NT2/D1 (cell line): ENCODE measurements around the gene PSEN1.

Source experiments
- DNase-seq: peaks from one replicate; pipeline ENCODE4 v3.0.0-alpha.2; 2011; ENCODE audit warnings: low read depth, low spot score
- H3K27me3 ChIP-seq: 2 replicates; pipeline ENCODE4 v1.6.0; 2011; ENCODE audit warnings: mild to moderate bottlenecking; ENCODE audit not compliant: insufficient read length, insufficient read depth
- H3K36me3 ChIP-seq: 2 replicates; pipeline ENCODE4 v1.6.1; 2011; ENCODE audit warnings: mild to moderate bottlenecking, low read length, mixed read lengths; ENCODE audit not compliant: insufficient read depth, insufficient read length
- H3K4me1 ChIP-seq: 2 replicates; pipeline ENCODE4 v1.5.1; 2011; ENCODE audit not compliant: insufficient read depth, insufficient read length
- H3K4me3 ChIP-seq: 2 replicates; pipeline ENCODE4 v1.5.1; 2011; ENCODE audit warnings: low read depth; ENCODE audit not compliant: insufficient read length
- H3K9ac ChIP-seq: 2 replicates; pipeline ENCODE4 v1.6.0; 2011; ENCODE audit warnings: low read depth; ENCODE audit not compliant: insufficient read length
- H3K9me3 ChIP-seq: 2 replicates; pipeline ENCODE4 v1.5.1; 2011; ENCODE audit warnings: mild to moderate bottlenecking, low read length; ENCODE audit not compliant: insufficient read depth
- SUZ12 ChIP-seq: IDR thresholded peaks from 2 replicates; pipeline ENCODE4 v1.6.1; 2011; ENCODE audit not compliant: insufficient read length, insufficient read depth; ENCODE audit errors: extremely low read depth
- YY1 ChIP-seq: IDR thresholded peaks from 2 replicates; pipeline ENCODE4 v1.6.1; 2011; ENCODE audit not compliant: insufficient read length, insufficient read depth
- ZNF274 ChIP-seq: IDR thresholded peaks from 2 replicates; pipeline ENCODE4 v1.6.1; 2011; ENCODE audit warnings: mild to moderate bottlenecking, low read depth, low read length

PSEN1 gene

DNA sequence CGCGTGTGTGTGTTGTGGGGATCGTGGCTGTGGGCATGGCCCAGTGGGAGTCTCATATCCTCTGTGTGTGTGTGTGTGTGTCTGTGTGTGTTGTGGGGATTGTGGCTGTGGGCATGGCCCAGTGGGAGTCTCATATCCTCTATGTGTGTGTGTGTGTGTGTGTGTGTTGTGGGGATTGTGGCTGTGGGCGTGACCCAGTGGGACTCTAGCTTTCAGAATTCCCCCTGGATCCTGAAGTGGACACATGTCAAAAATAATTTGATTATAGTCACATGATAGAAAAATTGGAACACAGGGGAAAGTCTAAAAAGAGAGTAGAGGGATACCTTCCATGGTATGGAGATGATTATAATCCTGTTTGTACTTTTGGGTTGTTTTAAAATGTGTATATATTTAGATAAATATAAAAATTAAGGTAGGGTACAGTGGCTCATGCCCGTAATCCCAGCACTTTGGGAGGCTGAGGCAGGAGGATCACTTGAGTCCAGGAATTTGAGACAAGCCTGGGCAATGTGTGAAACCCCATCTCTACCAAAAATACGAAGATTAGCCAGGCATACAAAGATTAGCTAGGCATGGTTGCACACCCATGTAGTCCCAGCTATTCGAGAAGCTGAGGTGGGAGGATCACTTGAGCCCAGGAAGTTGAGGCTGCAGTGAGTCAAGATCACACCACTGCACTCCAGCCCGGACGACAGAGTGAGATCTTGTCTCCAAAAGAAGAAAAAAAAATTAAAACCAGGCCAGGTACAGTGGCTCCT is 112.0 kb downstream of the PSEN1 start:
- Histone ChIP-seq H3K27me3 (no peaks in the 10 kb centered on the region), H3K4me1 (peaks cover 6% of the 10 kb centered on the region), H3K4me3 (no peak overlapping the region), H3K9me3 (no peaks in the 10 kb centered on the region), H3K9ac (no peak overlapping the region), H3K36me3 (no peaks in the 10 kb centered on the region)
- DNase-seq = no peak
- TF ChIP-seq YY1 (no peak), ZNF274 (no peak), SUZ12 (no peak)

DNA sequence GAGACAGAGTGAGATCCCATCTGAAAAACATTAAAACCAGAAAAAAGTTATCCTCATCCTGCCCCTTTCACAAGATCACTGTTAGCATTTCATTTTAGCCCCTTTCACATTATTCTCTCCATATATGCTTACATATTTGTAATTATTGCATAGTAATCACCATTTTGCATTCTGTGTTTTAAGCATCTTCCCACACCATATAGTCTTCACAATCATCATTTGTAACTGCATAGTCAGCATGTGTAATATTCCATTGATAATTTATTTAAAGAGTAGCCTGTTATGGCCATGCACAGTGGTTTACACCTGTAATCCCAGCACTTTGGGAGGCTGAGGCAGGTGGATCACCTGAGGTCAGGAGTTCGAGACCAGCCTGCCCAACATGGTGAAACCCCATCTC is 112.8 kb downstream of the PSEN1 start:
- no peak overlapping the region for H3K4me3 ChIP-seq
- TF ChIP-seq SUZ12 (no peak), ZNF274 (no peak), YY1 (no peak)
- H3K36me3 ChIP-seq = no peaks in the 10 kb centered on the region

DNA sequence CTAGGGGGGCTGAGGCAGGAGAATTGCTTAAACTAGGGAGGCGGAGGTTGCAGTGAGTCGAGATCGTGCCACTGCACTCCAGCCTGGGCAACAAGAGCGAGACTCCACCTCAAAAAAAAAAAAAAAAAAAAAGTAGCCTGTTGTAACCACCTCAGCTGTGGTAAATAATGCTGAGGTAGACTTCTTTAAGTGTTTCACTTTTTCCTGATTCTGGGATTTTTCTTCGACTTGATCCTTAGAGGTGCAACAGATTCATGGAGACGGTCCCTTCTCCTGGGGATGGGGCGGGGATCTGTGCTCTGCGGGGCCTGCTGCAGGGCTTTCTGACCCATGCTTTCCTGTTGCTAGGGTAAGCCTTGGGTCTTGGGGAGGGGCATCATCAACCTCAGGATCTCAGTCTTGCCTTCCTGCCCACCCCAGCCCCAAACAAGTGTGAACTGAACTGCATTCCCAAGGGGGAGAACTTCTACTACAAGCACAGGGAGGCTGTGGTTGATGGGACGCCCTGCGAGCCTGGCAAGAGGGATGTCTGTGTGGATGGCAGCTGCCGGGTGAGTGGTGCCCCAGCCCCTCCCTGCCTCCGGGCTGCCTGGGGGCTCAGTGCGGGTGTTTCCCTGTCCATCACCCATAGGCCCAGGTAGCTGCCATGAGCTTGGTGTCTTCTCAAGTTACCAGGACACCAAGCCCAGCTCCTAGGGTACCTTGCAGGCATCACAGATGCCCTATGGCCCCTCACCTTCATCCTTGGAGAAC is 113.4 kb downstream of the PSEN1 start:
- H3K4me1 ChIP-seq = peaks cover 6% of the 10 kb centered on the region
- H3K4me3 ChIP-seq = no peak overlapping the region
- no peaks in the 10 kb centered on the region for H3K9me3 ChIP-seq
- H3K27me3 ChIP-seq = no peaks in the 10 kb centered on the region
- no peak overlapping the region for H3K9ac ChIP-seq
- no peak for DNase-seq
- no peak for TF ChIP-seq ZNF274
- no peak for TF ChIP-seq SUZ12
- TF ChIP-seq YY1 = no peak
- no peaks in the 10 kb centered on the region for H3K36me3 ChIP-seq

More for the DNA sequence above, 112.8 kb downstream of the PSEN1 start:
- no peaks in the 10 kb centered on the region for H3K9me3 ChIP-seq
- DNase-seq = no peak
- peaks cover 6% of the 10 kb centered on the region for H3K4me1 ChIP-seq
- H3K27me3 ChIP-seq = no peaks in the 10 kb centered on the region
- H3K9ac ChIP-seq = no peak overlapping the region

DNA sequence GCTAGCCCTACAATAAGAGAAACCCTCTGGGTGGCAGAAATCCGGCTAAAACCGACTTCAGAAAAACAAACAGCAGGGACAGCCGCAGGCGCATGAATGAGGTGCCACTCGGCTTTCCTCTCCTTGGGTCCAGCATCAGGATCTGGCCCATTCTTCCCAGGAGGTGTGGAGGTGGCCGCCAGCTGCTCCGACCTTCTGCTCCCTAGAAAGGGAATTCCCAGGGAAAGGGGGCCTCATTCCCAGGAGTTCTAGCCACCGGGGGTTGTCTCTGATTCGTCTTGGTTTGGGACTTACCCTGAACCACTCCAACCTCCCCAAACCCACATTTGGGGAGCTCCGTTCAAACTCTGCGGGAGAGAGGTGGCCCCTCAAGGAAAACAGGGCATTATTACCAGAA is 114.0 kb downstream of the PSEN1 start:
- H3K9ac ChIP-seq = no peak overlapping the region
- peaks cover 6% of the 10 kb centered on the region for H3K4me1 ChIP-seq
- H3K9me3 ChIP-seq = no peaks in the 10 kb centered on the region
- H3K27me3 ChIP-seq = no peaks in the 10 kb centered on the region
- TF ChIP-seq YY1 (no peak), ZNF274 (no peak), SUZ12 (no peak)
- H3K4me3 ChIP-seq = no peak overlapping the region
- no peaks in the 10 kb centered on the region for H3K36me3 ChIP-seq
- DNase-seq = no peak

DNA sequence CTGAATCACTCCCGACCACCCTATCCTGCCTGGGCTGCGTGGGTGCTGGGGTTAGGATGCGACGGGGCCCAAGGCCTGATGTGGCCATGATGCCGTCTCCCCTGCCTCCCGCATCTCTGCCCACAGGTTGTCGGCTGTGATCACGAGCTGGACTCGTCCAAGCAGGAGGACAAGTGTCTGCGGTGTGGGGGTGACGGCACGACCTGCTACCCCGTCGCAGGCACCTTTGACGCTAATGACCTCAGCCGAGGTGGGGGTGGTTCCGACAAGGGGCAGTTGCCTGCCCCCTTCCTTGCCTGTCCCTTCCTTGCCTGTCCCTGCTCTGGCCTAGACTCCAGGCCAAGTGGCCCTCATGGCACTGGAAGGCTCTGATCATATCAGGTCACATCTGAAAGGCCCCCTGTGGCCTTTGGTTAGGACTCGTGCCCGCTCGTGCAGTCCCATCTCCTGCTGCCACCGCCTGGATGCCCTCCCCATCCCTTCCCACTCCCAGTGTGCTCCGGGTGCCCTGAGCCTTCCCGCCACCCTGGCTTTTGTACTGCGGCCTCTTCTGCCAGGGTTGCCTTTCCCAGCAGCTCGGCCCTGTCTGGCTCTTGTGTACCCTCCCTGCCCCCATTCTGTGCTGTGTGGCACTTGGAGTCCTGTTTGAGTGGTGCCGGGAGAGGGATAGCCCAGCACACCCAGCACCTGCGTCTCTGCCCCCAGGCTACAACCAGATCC is 114.6 kb downstream of the PSEN1 start:
- Histone ChIP-seq H3K9ac (no peak overlapping the region), H3K9me3 (no peaks in the 10 kb centered on the region)
- DNase-seq = no peak

DNA sequence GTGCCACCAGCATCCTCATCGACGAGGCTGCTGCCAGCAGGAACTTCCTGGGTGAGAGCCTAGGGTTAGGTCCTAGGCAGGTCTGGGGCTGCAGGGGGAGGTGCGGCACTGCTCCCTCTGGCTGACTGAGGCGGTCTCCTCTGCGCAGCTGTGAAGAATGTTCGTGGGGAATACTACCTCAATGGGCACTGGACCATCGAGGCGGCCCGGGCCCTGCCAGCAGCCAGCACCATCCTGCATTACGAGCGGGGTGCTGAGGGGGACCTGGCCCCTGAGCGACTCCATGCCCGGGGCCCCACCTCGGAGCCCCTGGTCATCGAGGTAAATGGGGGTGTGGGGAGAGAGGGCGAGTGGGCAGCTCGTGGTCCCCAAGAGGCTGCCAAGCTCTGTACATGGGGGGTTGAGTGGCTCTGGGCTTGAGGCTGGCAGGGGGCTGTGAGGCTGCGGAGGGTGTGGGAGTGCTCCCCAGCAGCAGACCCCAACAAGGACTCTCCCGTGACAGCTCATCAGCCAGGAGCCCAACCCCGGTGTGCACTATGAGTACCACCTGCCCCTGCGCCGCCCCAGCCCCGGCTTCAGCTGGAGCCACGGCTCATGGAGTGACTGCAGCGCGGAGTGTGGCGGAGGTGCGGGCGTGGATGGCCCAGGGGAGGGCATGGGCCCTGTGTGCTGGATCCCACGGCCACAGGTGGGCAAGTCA is 115.4 kb downstream of the PSEN1 start:
- no peaks in the 10 kb centered on the region for H3K36me3 ChIP-seq
- no peak overlapping the region for H3K4me3 ChIP-seq
- H3K9ac ChIP-seq = no peak overlapping the region
- no peak for DNase-seq
- peaks cover 6% of the 10 kb centered on the region for H3K4me1 ChIP-seq
- no peak for TF ChIP-seq SUZ12
- no peak for TF ChIP-seq YY1
- no peak for TF ChIP-seq ZNF274
- H3K27me3 ChIP-seq = no peaks in the 10 kb centered on the region
- no peaks in the 10 kb centered on the region for H3K9me3 ChIP-seq

More for the DNA sequence above, 114.6 kb downstream of the PSEN1 start:
- Histone ChIP-seq H3K36me3 (no peaks in the 10 kb centered on the region), H3K4me3 (no peak overlapping the region), H3K27me3 (no peaks in the 10 kb centered on the region), H3K4me1 (peaks cover 6% of the 10 kb centered on the region)
- TF ChIP-seq YY1 = no peak
- no peak for TF ChIP-seq ZNF274
- TF ChIP-seq SUZ12 = no peak
